Fibroblast of lung (primary cell): Measurements from ENCODE around the gene SH3YL1. TPM values are rescaled to one million over a fixed set of nuclear protein-coding genes. Genes with fewer than 3 reads are reported as not detected.
A peak's percentile ranks its signal among the peaks of the same experiment; 100 is the strongest.

Experiments
- DNase-seq, 2 donors: peaks; one replicate each; pipeline versions ENCODE4 v3.0.0 to v3.0.0-alpha.2; 2010; ENCODE audit warnings: low read depth in 2 of 2
- H2AFZ ChIP-seq: 2 replicates; pipeline ENCODE4 v1.5.1; 2012; ENCODE audit warnings: low read length, control low read depth, inconsistent platforms
- H3K27ac ChIP-seq: 2 replicates; pipeline ENCODE4 v1.5.1; 2011; ENCODE audit warnings: low read length, control low read depth; ENCODE audit not compliant: insufficient read depth
- H3K27me3 ChIP-seq: 2 replicates; pipeline ENCODE4 v1.5.1; 2011; ENCODE audit warnings: mild to moderate bottlenecking, low read length; ENCODE audit not compliant: control insufficient read depth, insufficient read depth
- H3K36me3 ChIP-seq: 2 replicates; pipeline ENCODE4 v1.5.1; 2011; ENCODE audit warnings: low read length; ENCODE audit not compliant: control insufficient read depth, insufficient read depth
- H3K4me1 ChIP-seq: 2 replicates; pipeline ENCODE4 v1.5.1; 2011; ENCODE audit warnings: low read length; ENCODE audit not compliant: control insufficient read depth, insufficient read depth; ENCODE audit errors: extremely low read depth
- H3K4me2 ChIP-seq: 2 replicates; pipeline ENCODE4 v1.5.1; 2011; ENCODE audit warnings: low read length, control low read depth; ENCODE audit not compliant: insufficient read depth; ENCODE audit errors: extremely low read depth
- H3K4me3 ChIP-seq, 4 experiments: fragments of 200-600 bp in 1 of 4; sonication (generic) in 1 of 4; replicated peaks in 1 of 4; 2 replicates each; pipeline ENCODE4 v1.5.1; 2011 to 2016; ENCODE audit warnings: low read length in 4 of 4, low read depth in 3 of 4, mild to moderate bottlenecking in 3 of 4, control low read depth in 2 of 4, inconsistent platforms in 1 of 4, mixed read lengths in 1 of 4; ENCODE audit not compliant: insufficient read depth in 1 of 4; ENCODE audit errors: control extremely low read depth in 1 of 4
- H3K79me2 ChIP-seq: 2 replicates; pipeline ENCODE4 v1.5.1; 2012; ENCODE audit warnings: mild to moderate bottlenecking, low read length, inconsistent platforms; ENCODE audit not compliant: control insufficient read depth, insufficient read depth
- H3K9ac ChIP-seq: 2 replicates; pipeline ENCODE4 v1.5.1; 2011; ENCODE audit warnings: mild to moderate bottlenecking, low read length, control low read depth; ENCODE audit not compliant: insufficient read depth
- H3K9me3 ChIP-seq: 2 replicates; pipeline ENCODE4 v1.5.1; 2012; ENCODE audit warnings: low read depth, low read length; ENCODE audit not compliant: control insufficient read depth, insufficient read depth
- H4K20me1 ChIP-seq: 2 replicates; pipeline ENCODE4 v1.5.1; 2011; ENCODE audit warnings: low read length; ENCODE audit not compliant: control insufficient read depth, insufficient read depth; ENCODE audit errors: extremely low read depth
- CTCF ChIP-seq, 2 donors: IDR thresholded peaks in 1 of 2; conservative IDR thresholded peaks in 1 of 2; 1 replicate in 1 of 2; 2 replicates in 1 of 2; pipeline ENCODE4 v1.5.1; 2011 to 2012; ENCODE audit warnings: low read length in 2 of 2, control low read depth in 1 of 2, inconsistent platforms in 1 of 2, low read depth in 1 of 2, mild to moderate bottlenecking in 1 of 2
- EZH2 ChIP-seq: IDR thresholded peaks from 2 replicates; pipeline ENCODE4 v1.5.1; 2012; ENCODE audit warnings: low read length, control low read depth, mild to moderate bottlenecking; ENCODE audit errors: missing control alignments
- polyA plus RNA-seq, 2 donors: library from polyadenylated mRNA; depleted of rRNA in 1 of 2; stranded (reverse) in 1 of 2; unstranded in 1 of 2; fragments of >200 nt; gene quantifications; 2 replicates each; pipeline ENCODE4 v1.2.1, GENCODE V29; 2011 to 2012; ENCODE audit warnings: missing spikeins in 1 of 2
- total RNA-seq: library from RNA; depleted of rRNA; stranded (reverse); fragments of >200 nt; gene quantifications from 2 replicates; pipeline ENCODE4 v1.2.1, GENCODE V29; 2014

The SH3YL1 gene
- total and polyA plus RNA-seq, 2 donors (not counting 1 experiment from before 2014, with no cell fraction given) = 36.5 to 37.9 TPM

- TF ChIP-seq CTCF (conservative IDR thresholded peaks at IDR 0.05 in 1 of 2, IDR thresholded peaks at IDR 0.05 in 1 of 2; ENCODE audit: low read depth in 1 of 2, low read length in 2 of 2) (no peak), EZH2 (no peak)
- no peaks in the 10 kb centered on the region for H3K36me3 ChIP-seq
- peak in 1 of 2 donors; percentile 14 for DNase-seq
Measured at GRCh38 chr2:238869-239268, 25.0 kb downstream of the SH3YL1 start.

GRCh38 chr2:238431-238830 lies 25.4 kb downstream of the SH3YL1 start:
- Histone ChIP-seq H4K20me1 (no peaks in the 10 kb centered on the region), H3K27me3 (no peaks in the 10 kb centered on the region)

More at GRCh38 chr2:238869-239268, 25.0 kb downstream of the SH3YL1 start:
- no peaks in the 10 kb centered on the region for H3K4me1 ChIP-seq
- H3K9me3 ChIP-seq = no peaks in the 10 kb centered on the region
- H3K79me2 ChIP-seq = no peaks in the 10 kb centered on the region
- no peaks in the 10 kb centered on the region for H3K27me3 ChIP-seq
- no peak overlapping the region for H3K9ac ChIP-seq
- no peak overlapping the region for H2AFZ ChIP-seq
- no peak overlapping the region for H3K27ac ChIP-seq
- H3K4me3 ChIP-seq = no peak overlapping the region
- no peaks in the 10 kb centered on the region for H4K20me1 ChIP-seq
- no peak overlapping the region for H3K4me2 ChIP-seq

GRCh38 chr2:237878-238277 lies 26.0 kb downstream of the SH3YL1 start:
- Histone ChIP-seq H3K79me2 (no peaks in the 10 kb centered on the region), H3K9me3 (no peaks in the 10 kb centered on the region), H3K4me1 (no peaks in the 10 kb centered on the region), H2AFZ (no peak overlapping the region), H3K9ac (no peak overlapping the region), H3K36me3 (no peaks in the 10 kb centered on the region), H3K4me3 (no peak overlapping the region), H3K4me2 (no peak overlapping the region), H4K20me1 (no peaks in the 10 kb centered on the region), H3K27ac (no peak overlapping the region), H3K27me3 (no peaks in the 10 kb centered on the region)
- DNase-seq = no peak
- no peak for TF ChIP-seq CTCF (conservative IDR thresholded peaks at IDR 0.05 in 1 of 2, IDR thresholded peaks at IDR 0.05 in 1 of 2; ENCODE audit: low read depth in 1 of 2, low read length in 2 of 2)
- no peak for TF ChIP-seq EZH2

More at GRCh38 chr2:238431-238830, 25.4 kb downstream of the SH3YL1 start:
- no peak overlapping the region for H3K9ac ChIP-seq
- H3K4me3 ChIP-seq = no peak overlapping the region
- no peaks in the 10 kb centered on the region for H3K9me3 ChIP-seq
- no peak overlapping the region for H3K4me2 ChIP-seq
- H3K27ac ChIP-seq = no peak overlapping the region
- TF ChIP-seq CTCF (conservative IDR thresholded peaks at IDR 0.05 in 1 of 2, IDR thresholded peaks at IDR 0.05 in 1 of 2; ENCODE audit: low read depth in 1 of 2, low read length in 2 of 2) = no peak
- TF ChIP-seq EZH2 = no peak
- no peaks in the 10 kb centered on the region for H3K79me2 ChIP-seq
- H3K4me1 ChIP-seq = no peaks in the 10 kb centered on the region
- peak in 1 of 2 donors; percentile 8 for DNase-seq
- no peak overlapping the region for H2AFZ ChIP-seq
- H3K36me3 ChIP-seq = no peaks in the 10 kb centered on the region
